HCT116 (cell line): ENCODE results near the gene SLC22A7. TPM values are rescaled to one million over a fixed set of nuclear protein-coding genes. Genes with fewer than 3 reads are reported as not detected.

Source experiments
- ATAC-seq: fragments of 200-7000 bp; cut with Tn5 transposase; 2 replicates; pipeline ENCODE4 v1.9.1; 2020; ENCODE audit warnings: mild to moderate bottlenecking, moderate library complexity
- BruUV-seq: library from RNA; stranded (reverse); fragments of 400-500 nt; replicated peaks from 2 replicates; lab custom pipeline; 2021; lab: Mats Ljungman, UMichigan
- CTCF ChIA-PET: fragments of 300-600 bp; sonication (Branson Sonifier 250); formaldehyde crosslinking; loops from one replicate; lab custom pipeline; 2021; ENCODE audit warnings: antibody characterized with exemption; lab: Charles Lee
- POLR2A ChIA-PET: fragments of 300-600, 350-600 bp; sonication (Branson Sonifier 250); formaldehyde crosslinking; loops from one replicate; lab custom pipeline; 2021; ENCODE audit warnings: antibody characterized with exemption; lab: Charles Lee
- RAD21 ChIA-PET, 2 experiments: fragments of 300-600 bp; sonication (Branson Sonifier 250); formaldehyde crosslinking; loops; one replicate each; lab custom pipeline; 2023; ENCODE audit warnings: low total read pairs in 2 of 2; ENCODE audit not compliant: uncharacterized antibody in 2 of 2, unreplicated experiment in 2 of 2, low non-redundant PET in 1 of 2; lab: Charles Lee
- DNase-seq: peaks from one replicate; pipeline ENCODE4 v3.0.0-alpha.2; 2010; ENCODE audit warnings: low read depth, low spot score
- H2AFZ ChIP-seq: fragments of 200-600 bp; shearing (Covaris generic), sonication (generic); 2 replicates; pipeline ENCODE4 v1.6.1; 2017; ENCODE audit warnings: low read depth, mixed run types, mixed read lengths, antibody characterized with exemption, low read length; ENCODE audit not compliant: poor library complexity, severe bottlenecking
- H3K27ac ChIP-seq: 2 replicates; pipeline ENCODE4 v1.5.1; 2012; ENCODE audit warnings: low read depth, low read length
- H3K27me3 ChIP-seq: fragments of 200-600 bp; sonication (generic); 2 replicates; pipeline ENCODE4 v1.6.1; 2016; ENCODE audit warnings: mixed run types, low read length, mixed read lengths; ENCODE audit not compliant: insufficient read depth
- H3K36me3 ChIP-seq, 2 experiments: fragments of 200-500 bp in 1 of 2; fragments of 200-600 bp in 1 of 2; sonication (Bioruptor generic) in 1 of 2; sonication (generic) in 1 of 2; 2 replicates each; pipeline versions ENCODE4 v1.5.1 to v1.6.1; 2014 to 2016; ENCODE audit warnings: low read length in 2 of 2, inconsistent platforms in 1 of 2, mixed read lengths in 1 of 2, mixed run types in 1 of 2; ENCODE audit not compliant: insufficient read depth in 2 of 2, control insufficient read depth in 1 of 2
- H3K4me1 ChIP-seq, 2 experiments: fragments of 200-600 bp in 1 of 2; sonication (generic) in 1 of 2; 2 replicates each; pipeline versions ENCODE4 v1.5.1 to v1.6.1; 2012 to 2017; ENCODE audit warnings: low read length in 2 of 2, inconsistent platforms in 1 of 2, mild to moderate bottlenecking in 1 of 2, mixed read lengths in 1 of 2, mixed run types in 1 of 2, moderate library complexity in 1 of 2; ENCODE audit not compliant: insufficient read depth in 2 of 2, control insufficient read depth in 1 of 2
- H3K4me2 ChIP-seq: fragments of 200-600 bp; sonication (generic); 2 replicates; pipeline ENCODE4 v1.6.1; 2017; ENCODE audit warnings: mixed run types, low read length, mixed read lengths
- H3K4me3 ChIP-seq, 2 experiments: fragments of 200-600 bp in 1 of 2; sonication (generic) in 1 of 2; replicated peaks in 1 of 2; 2 replicates each; pipeline ENCODE4 v1.5.1; 2011 to 2016; ENCODE audit warnings: low read length in 2 of 2, control low read depth in 1 of 2, low read depth in 1 of 2, mild to moderate bottlenecking in 1 of 2, mixed read lengths in 1 of 2, mixed run types in 1 of 2
- H3K79me2 ChIP-seq: fragments of 200-600 bp; sonication (generic); 2 replicates; pipeline ENCODE4 v1.6.1; 2017; ENCODE audit warnings: mild to moderate bottlenecking, mixed run types, low read length, moderate library complexity, mixed read lengths; ENCODE audit not compliant: insufficient read depth
- H3K9ac ChIP-seq: fragments of 200-600 bp; sonication (generic); 2 replicates; pipeline ENCODE4 v1.6.1; 2016; ENCODE audit warnings: low read length, mixed read lengths
- H3K9me2 ChIP-seq: fragments of 200-600 bp; sonication (generic), shearing (Covaris generic); 2 replicates; pipeline ENCODE4 v1.6.1; 2017; ENCODE audit warnings: mixed run types, mild to moderate bottlenecking, moderate library complexity; ENCODE audit not compliant: insufficient read depth
- H3K9me3 ChIP-seq, 2 experiments: fragments of 200-500 bp in 1 of 2; fragments of 200-600 bp in 1 of 2; sonication (Bioruptor generic) in 1 of 2; sonication (generic) in 1 of 2; 2 replicates each; pipeline ENCODE4 v1.6.1; 2014 to 2017; ENCODE audit warnings: low read length in 2 of 2, mixed read lengths in 2 of 2, inconsistent platforms in 1 of 2, low read depth in 1 of 2, mild to moderate bottlenecking in 1 of 2, mixed run types in 1 of 2, moderate library complexity in 1 of 2; ENCODE audit not compliant: control insufficient read depth in 1 of 2, insufficient read depth in 1 of 2
- H4K20me1 ChIP-seq: fragments of 200-600 bp; sonication (generic), shearing (Covaris generic); 2 replicates; pipeline ENCODE4 v1.6.1; 2017; ENCODE audit warnings: mixed run types, mild to moderate bottlenecking, moderate library complexity; ENCODE audit not compliant: insufficient read depth
- CBX3 ChIP-seq: IDR thresholded peaks from 2 replicates; pipeline ENCODE4 v1.6.1; 2012; ENCODE audit warnings: low read depth
- CEBPB ChIP-seq: IDR thresholded peaks from 2 replicates; pipeline ENCODE4 v1.6.1; 2012; ENCODE audit warnings: low read depth
- ELF1 ChIP-seq: IDR thresholded peaks from 2 replicates; pipeline ENCODE4 v1.6.1; 2012; ENCODE audit warnings: low read depth, borderline replicate concordance
- EZH2phosphoT487 ChIP-seq: fragments of 200-600 bp; IDR thresholded peaks from 2 replicates; pipeline ENCODE4 v1.6.1; 2018; ENCODE audit warnings: antibody characterized with exemption, borderline replicate concordance
- POLR2A ChIP-seq: IDR thresholded peaks from 2 replicates; pipeline ENCODE4 v1.7.0; 2011; ENCODE audit warnings: borderline replicate concordance; ENCODE audit not compliant: insufficient read depth, insufficient read length; ENCODE audit errors: extremely low read depth
- POLR2AphosphoS5 ChIP-seq: IDR thresholded peaks from 2 replicates; pipeline ENCODE4 v1.6.1; 2011; ENCODE audit warnings: mild to moderate bottlenecking, low read depth, low read length, moderate library complexity
- RAD21 ChIP-seq: IDR thresholded peaks from 2 replicates; pipeline ENCODE4 v1.6.1; 2012; ENCODE audit warnings: low read depth, mild to moderate bottlenecking
- SP1 ChIP-seq: IDR thresholded peaks from 2 replicates; pipeline ENCODE4 v1.6.1; 2012; ENCODE audit warnings: low read depth
- TCF7L2 ChIP-seq: IDR thresholded peaks from 2 replicates; pipeline ENCODE4 v1.7.0; 2011; ENCODE audit warnings: borderline replicate concordance, inconsistent platforms; ENCODE audit not compliant: insufficient read depth, insufficient read length; ENCODE audit errors: extremely low read depth
- YY1 ChIP-seq: IDR thresholded peaks from 2 replicates; pipeline ENCODE4 v1.6.1; 2011; ENCODE audit warnings: low read length, low read depth, moderate library complexity, mild to moderate bottlenecking; ENCODE audit not compliant: insufficient replicate concordance; ENCODE audit errors: extremely low read depth
- ZFX ChIP-seq: fragments of 450-650 bp; IDR thresholded peaks from 2 replicates; pipeline ENCODE4 v1.6.1; 2017
- ZNF274 ChIP-seq: fragments of 200-500 bp; sonication (Bioruptor generic); IDR thresholded peaks from 2 replicates; pipeline ENCODE4 v1.6.1; 2014; ENCODE audit warnings: mild to moderate bottlenecking, low read depth, low read length, inconsistent platforms
- intact Hi-C: fragments of 100-400 bp; cut with micrococcal nuclease; formaldehyde crosslinking; loops from 2 replicates; pipeline ENCODE4 v1.10.0; 2022
- total RNA-seq: library from RNA; stranded (reverse); gene quantifications from one replicate; pipeline ENCODE4 v1.2.1, GENCODE V29; 2021; ENCODE audit not compliant: unreplicated experiment
- TF ChIP-seq, protein P1 (sequence below): IDR thresholded peaks from 2 replicates; pipeline ENCODE4 v1.6.1; 2012
- TF ChIP-seq, protein P2 (sequence below): IDR thresholded peaks from 2 replicates; pipeline ENCODE4 v1.6.1; 2012; ENCODE audit warnings: low read depth

Gene SLC22A7
- total RNA-seq, 1 experiment from 2014 or later = not detected

DNA sequence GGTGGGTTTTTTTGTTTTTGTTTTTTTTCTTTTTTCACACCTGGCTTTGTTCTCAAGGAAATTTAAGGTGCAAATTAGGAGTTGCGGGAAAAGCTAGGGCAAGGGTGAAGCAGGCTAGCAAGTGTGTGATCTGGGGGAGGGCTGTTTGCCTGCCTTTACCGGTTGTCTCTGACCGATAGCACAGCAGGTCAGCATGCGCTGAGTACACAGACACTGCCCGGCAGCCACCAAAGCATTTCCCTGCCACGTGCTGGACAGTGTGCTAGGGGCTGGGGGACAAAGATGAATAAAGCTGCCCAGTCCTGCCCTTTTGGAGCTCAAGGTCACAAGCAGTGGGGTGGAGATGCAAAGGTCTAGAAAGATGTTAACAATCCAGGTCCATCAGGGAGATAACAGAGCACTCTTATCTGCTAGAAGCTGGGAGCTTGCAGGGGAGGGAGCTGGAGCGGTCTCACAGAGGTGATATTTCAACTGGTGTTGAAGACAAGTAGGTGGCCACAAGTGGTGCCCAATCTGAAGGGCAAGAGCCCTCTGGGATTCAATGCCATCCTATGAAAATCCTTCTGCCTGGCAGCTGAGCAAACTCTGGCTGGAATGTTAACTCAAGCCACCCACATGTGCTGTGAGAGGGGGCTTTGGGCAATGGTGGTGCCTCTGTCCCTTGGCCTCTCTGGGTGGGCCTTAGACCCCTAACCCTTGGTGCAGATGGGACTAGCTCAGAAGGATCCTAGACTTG is 30.3 kb upstream of the SLC22A7 start:
- RAD21 ChIA-PET = no interaction called here
- H3K9me2 ChIP-seq = no peaks in the 10 kb centered on the region
- CTCF ChIA-PET = interaction anchor here (0.7 kb wide), 1 partner anchor 39 kb away, joined by 3 read pairs; no protein-coding TSS in a partner anchor
- POLR2A ChIA-PET = no interaction called here
- no peak for DNase-seq
- H4K20me1 ChIP-seq = no peaks in the 10 kb centered on the region
- no peaks in the 10 kb centered on the region for H3K79me2 ChIP-seq
- no peak overlapping the region for H3K9ac ChIP-seq
- no peaks in the 10 kb centered on the region for H3K4me1 ChIP-seq
- H3K4me2 ChIP-seq = no peak overlapping the region
- H3K27me3 ChIP-seq = no peaks in the 10 kb centered on the region
- no peak overlapping the region for H3K4me3 ChIP-seq
- H2AFZ ChIP-seq = no peak overlapping the region
- no peaks in the 10 kb centered on the region for H3K36me3 ChIP-seq
- no peak for TF ChIP-seq ZNF274
- no peak for TF ChIP-seq POLR2AphosphoS5
- TF ChIP-seq ZFX = no peak
- TF ChIP-seq CEBPB = no peak
- no peak for TF ChIP-seq EZH2phosphoT487
- no peak for TF ChIP-seq POLR2A
- no peak for TF ChIP-seq SP1
- TF ChIP-seq YY1 = no peak
- BruUV-seq = no TSS peak
- no peak overlapping the region for H3K27ac ChIP-seq
- ATAC-seq = no peak
- intact Hi-C loops = no loop called here
- no peaks in the 10 kb centered on the region for H3K9me3 ChIP-seq

DNA sequence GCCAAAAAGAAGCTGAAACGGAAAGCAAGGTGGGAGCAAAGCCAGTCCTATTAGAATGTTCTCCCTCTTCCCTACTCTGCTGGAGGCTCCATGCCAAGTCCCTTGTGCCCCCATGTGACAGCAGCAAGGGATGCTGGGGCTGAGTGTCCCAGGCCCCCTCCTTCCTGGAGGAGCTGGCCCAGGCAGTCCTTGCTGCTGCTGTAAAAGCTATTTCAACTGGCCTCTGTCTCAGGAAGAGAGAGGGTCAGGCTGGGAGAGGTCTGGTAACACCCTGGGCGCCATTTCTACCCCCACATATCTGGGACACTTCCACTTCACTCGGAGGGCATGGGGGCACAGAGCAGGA is 29.7 kb upstream of the SLC22A7 start:
- Histone ChIP-seq H3K27me3 (no peaks in the 10 kb centered on the region), H3K4me2 (no peak overlapping the region), H3K79me2 (no peaks in the 10 kb centered on the region), H2AFZ (no peak overlapping the region), H3K27ac (no peak overlapping the region), H3K4me3 (no peak overlapping the region), H3K9ac (no peak overlapping the region), H3K9me3 (no peaks in the 10 kb centered on the region), H4K20me1 (no peaks in the 10 kb centered on the region), H3K9me2 (no peaks in the 10 kb centered on the region), H3K36me3 (no peaks in the 10 kb centered on the region), H3K4me1 (no peaks in the 10 kb centered on the region)
- ATAC-seq = no peak
- TF ChIP-seq CEBPB (no peak), POLR2AphosphoS5 (no peak), ZNF274 (no peak), ELF1 (no peak), CBX3 (no peak), EZH2phosphoT487 (no peak), RAD21 (no peak), TCF7L2 (no peak)
- TF ChIP-seq, protein P1, sequence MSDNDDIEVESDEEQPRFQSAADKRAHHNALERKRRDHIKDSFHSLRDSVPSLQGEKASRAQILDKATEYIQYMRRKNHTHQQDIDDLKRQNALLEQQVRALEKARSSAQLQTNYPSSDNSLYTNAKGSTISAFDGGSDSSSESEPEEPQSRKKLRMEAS = no peak
- TF ChIP-seq, protein P2, sequence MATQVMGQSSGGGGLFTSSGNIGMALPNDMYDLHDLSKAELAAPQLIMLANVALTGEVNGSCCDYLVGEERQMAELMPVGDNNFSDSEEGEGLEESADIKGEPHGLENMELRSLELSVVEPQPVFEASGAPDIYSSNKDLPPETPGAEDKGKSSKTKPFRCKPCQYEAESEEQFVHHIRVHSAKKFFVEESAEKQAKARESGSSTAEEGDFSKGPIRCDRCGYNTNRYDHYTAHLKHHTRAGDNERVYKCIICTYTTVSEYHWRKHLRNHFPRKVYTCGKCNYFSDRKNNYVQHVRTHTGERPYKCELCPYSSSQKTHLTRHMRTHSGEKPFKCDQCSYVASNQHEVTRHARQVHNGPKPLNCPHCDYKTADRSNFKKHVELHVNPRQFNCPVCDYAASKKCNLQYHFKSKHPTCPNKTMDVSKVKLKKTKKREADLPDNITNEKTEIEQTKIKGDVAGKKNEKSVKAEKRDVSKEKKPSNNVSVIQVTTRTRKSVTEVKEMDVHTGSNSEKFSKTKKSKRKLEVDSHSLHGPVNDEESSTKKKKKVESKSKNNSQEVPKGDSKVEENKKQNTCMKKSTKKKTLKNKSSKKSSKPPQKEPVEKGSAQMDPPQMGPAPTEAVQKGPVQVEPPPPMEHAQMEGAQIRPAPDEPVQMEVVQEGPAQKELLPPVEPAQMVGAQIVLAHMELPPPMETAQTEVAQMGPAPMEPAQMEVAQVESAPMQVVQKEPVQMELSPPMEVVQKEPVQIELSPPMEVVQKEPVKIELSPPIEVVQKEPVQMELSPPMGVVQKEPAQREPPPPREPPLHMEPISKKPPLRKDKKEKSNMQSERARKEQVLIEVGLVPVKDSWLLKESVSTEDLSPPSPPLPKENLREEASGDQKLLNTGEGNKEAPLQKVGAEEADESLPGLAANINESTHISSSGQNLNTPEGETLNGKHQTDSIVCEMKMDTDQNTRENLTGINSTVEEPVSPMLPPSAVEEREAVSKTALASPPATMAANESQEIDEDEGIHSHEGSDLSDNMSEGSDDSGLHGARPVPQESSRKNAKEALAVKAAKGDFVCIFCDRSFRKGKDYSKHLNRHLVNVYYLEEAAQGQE = no peak
- POLR2A ChIA-PET = no interaction called here
- intact Hi-C loops = no loop called here
- no peak for DNase-seq
- CTCF ChIA-PET = interaction anchor here (0.7 to 0.8 kb wide), 2 partner anchors 10 to 39 kb away, joined by 3 read pairs; no protein-coding TSS in a partner anchor
- RAD21 ChIA-PET = no interaction called here
- no TSS peak for BruUV-seq
